Panc1 (cell line): Measurements from ENCODE around the gene DNAJC10. TPM values are rescaled to one million over a fixed set of nuclear protein-coding genes. Genes with fewer than 3 reads are reported as not detected.

Experiments used
- ATAC-seq: fragments of 200-7000 bp; cut with Tn5 transposase; 2 replicates; pipeline ENCODE4 v1.9.1; 2020; ENCODE audit warnings: mild to moderate bottlenecking, moderate library complexity
- BruUV-seq: library from RNA; stranded (reverse); fragments of 400-500 nt; replicated peaks from 2 replicates; lab custom pipeline; 2021; lab: Mats Ljungman, UMichigan
- CTCF ChIA-PET: fragments of 300-600 bp; sonication (Branson Sonifier 250); formaldehyde crosslinking; loops from one replicate; lab custom pipeline; 2022; ENCODE audit warnings: antibody characterized with exemption; lab: Charles Lee
- POLR2A ChIA-PET: fragments of 300-600 bp; sonication (Branson Sonifier 250); formaldehyde crosslinking; loops from one replicate; lab custom pipeline; 2022; ENCODE audit warnings: antibody characterized with exemption; lab: Charles Lee
- DNase-seq: peaks from one replicate; pipeline ENCODE4 v3.0.0-alpha.2; 2010; ENCODE audit warnings: low read depth, low spot score
- H3K27ac ChIP-seq: 2 replicates; pipeline ENCODE4 v1.5.1; 2011; ENCODE audit warnings: mild to moderate bottlenecking, low read length, inconsistent platforms
- H3K27me3 ChIP-seq: fragments of 200-500 bp; sonication (Bioruptor generic); 2 replicates; pipeline ENCODE4 v1.6.0; 2014; ENCODE audit warnings: low read length, inconsistent platforms; ENCODE audit not compliant: control insufficient read depth, insufficient read depth
- H3K36me3 ChIP-seq: fragments of 200-500 bp; sonication (Bioruptor generic); 2 replicates; pipeline ENCODE4 v1.5.1; 2014; ENCODE audit warnings: inconsistent platforms, mild to moderate bottlenecking, low read length, moderate library complexity; ENCODE audit not compliant: control insufficient read depth, insufficient read depth
- H3K4me1 ChIP-seq: 2 replicates; pipeline ENCODE4 v1.5.1; 2011; ENCODE audit warnings: inconsistent platforms, mild to moderate bottlenecking, low read length, moderate library complexity; ENCODE audit not compliant: control insufficient read depth, insufficient read depth
- H3K4me3 ChIP-seq, 2 experiments: 2 replicates each; pipeline ENCODE4 v1.5.1; 2011 to 2012; ENCODE audit warnings: low read depth in 2 of 2, low read length in 2 of 2, mild to moderate bottlenecking in 2 of 2, inconsistent platforms in 1 of 2, moderate library complexity in 1 of 2
- H3K9me3 ChIP-seq: fragments of 200-500 bp; sonication (Bioruptor generic); 2 replicates; pipeline ENCODE4 v1.5.1; 2014; ENCODE audit warnings: low read depth, mild to moderate bottlenecking, inconsistent platforms, low read length, moderate library complexity; ENCODE audit not compliant: control insufficient read depth, insufficient read depth
- CTCF ChIP-seq: fragments of 450-650 bp; IDR thresholded peaks from 2 replicates; pipeline ENCODE4 v1.5.1; 2017; ENCODE audit warnings: mild to moderate bottlenecking
- POLR2AphosphoS5 ChIP-seq: IDR thresholded peaks from 2 replicates; pipeline ENCODE4 v1.6.1; 2012; ENCODE audit warnings: mild to moderate bottlenecking, low read depth, low read length, moderate library complexity
- SIN3A ChIP-seq: IDR thresholded peaks from 2 replicates; pipeline ENCODE4 v1.6.1; 2012; ENCODE audit warnings: low read depth, mild to moderate bottlenecking, low read length, moderate library complexity, borderline replicate concordance; ENCODE audit not compliant: insufficient read depth
- TCF7L2 ChIP-seq: IDR thresholded peaks from 2 replicates; pipeline ENCODE4 v1.6.1; 2011; ENCODE audit warnings: mild to moderate bottlenecking, low read depth, low read length, inconsistent platforms
- in situ Hi-C: cut with HindIII; loops from 2 replicates; pipeline ENCODE4 v1.10.0; 2016; ENCODE audit warnings: low sequenced_read_pairs, low pct_unique_long_range_greater_than_20kb
- intact Hi-C: fragments of 100-400 bp; cut with micrococcal nuclease; formaldehyde crosslinking; loops from one replicate; pipeline ENCODE4 v1.10.0; 2022; ENCODE audit not compliant: unreplicated experiment
- total RNA-seq: library from RNA; stranded (reverse); gene quantifications from one replicate; pipeline ENCODE4 v1.2.1, GENCODE V29; 2021; ENCODE audit not compliant: unreplicated experiment
- TF ChIP-seq, protein P1 (sequence below), 2 experiments: IDR thresholded peaks; 2 replicates each; pipeline ENCODE4 v1.6.1; 2011 to 2012; ENCODE audit warnings: low read depth in 2 of 2, control low read depth in 1 of 2, low read length in 1 of 2, mild to moderate bottlenecking in 1 of 2, moderate library complexity in 1 of 2; ENCODE audit not compliant: insufficient read depth in 1 of 2

The DNAJC10 gene
- total RNA-seq, 1 experiment from 2014 or later = 122 TPM

DNA sequence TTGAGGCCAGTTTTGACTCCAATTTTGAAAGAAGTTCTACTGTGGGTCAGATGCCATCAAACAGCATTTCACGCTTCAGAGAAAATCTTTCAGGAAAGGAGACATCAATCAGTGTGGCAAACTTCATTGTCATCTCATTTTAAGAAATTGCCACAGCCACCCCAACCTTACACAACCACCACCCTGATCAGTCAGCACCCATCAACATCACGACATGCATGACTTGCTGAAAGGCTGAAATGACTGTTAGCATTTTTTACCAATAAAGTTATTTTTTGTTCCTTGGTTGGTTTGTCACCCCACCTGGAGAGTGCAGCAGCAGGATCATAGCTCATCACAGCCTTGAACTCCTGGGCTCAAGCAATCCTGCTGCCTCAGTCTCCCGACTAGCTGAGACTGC lies 10.4 kb downstream of the DNAJC10 start:
- no peak for DNase-seq
- H3K4me1 ChIP-seq = no peaks in the 10 kb centered on the region
- intact Hi-C loops (no loop called here), in situ Hi-C loops (no loop called here)
- BruUV-seq = no TSS peak
- ChIA-PET POLR2A (no interaction called here), CTCF (no interaction called here)
- H3K9me3 ChIP-seq = no peaks in the 10 kb centered on the region
- H3K36me3 ChIP-seq = peaks cover 8% of the 10 kb centered on the region; the same call in 1 of the 2 replicates
- H3K27me3 ChIP-seq = no peaks in the 10 kb centered on the region
- H3K27ac ChIP-seq = no peak overlapping the region
- H3K4me3 ChIP-seq = no peak overlapping the region
- TF ChIP-seq TCF7L2 = no peak
- TF ChIP-seq, protein P1, sequence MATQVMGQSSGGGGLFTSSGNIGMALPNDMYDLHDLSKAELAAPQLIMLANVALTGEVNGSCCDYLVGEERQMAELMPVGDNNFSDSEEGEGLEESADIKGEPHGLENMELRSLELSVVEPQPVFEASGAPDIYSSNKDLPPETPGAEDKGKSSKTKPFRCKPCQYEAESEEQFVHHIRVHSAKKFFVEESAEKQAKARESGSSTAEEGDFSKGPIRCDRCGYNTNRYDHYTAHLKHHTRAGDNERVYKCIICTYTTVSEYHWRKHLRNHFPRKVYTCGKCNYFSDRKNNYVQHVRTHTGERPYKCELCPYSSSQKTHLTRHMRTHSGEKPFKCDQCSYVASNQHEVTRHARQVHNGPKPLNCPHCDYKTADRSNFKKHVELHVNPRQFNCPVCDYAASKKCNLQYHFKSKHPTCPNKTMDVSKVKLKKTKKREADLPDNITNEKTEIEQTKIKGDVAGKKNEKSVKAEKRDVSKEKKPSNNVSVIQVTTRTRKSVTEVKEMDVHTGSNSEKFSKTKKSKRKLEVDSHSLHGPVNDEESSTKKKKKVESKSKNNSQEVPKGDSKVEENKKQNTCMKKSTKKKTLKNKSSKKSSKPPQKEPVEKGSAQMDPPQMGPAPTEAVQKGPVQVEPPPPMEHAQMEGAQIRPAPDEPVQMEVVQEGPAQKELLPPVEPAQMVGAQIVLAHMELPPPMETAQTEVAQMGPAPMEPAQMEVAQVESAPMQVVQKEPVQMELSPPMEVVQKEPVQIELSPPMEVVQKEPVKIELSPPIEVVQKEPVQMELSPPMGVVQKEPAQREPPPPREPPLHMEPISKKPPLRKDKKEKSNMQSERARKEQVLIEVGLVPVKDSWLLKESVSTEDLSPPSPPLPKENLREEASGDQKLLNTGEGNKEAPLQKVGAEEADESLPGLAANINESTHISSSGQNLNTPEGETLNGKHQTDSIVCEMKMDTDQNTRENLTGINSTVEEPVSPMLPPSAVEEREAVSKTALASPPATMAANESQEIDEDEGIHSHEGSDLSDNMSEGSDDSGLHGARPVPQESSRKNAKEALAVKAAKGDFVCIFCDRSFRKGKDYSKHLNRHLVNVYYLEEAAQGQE (IDR thresholded peaks at IDR 0.05; ENCODE audit: insufficient read depth in 1 of 2, low read depth in 2 of 2, low read length in 1 of 2) = no peak
- no peak for TF ChIP-seq SIN3A
- TF ChIP-seq CTCF = no peak
- TF ChIP-seq POLR2AphosphoS5 = no peak
- no peak for ATAC-seq

- DNase-seq (no peak), ATAC-seq (no peak)
- no TSS peak for BruUV-seq
- peaks cover 6% of the 10 kb centered on the region for H3K36me3 ChIP-seq
- in situ Hi-C loops (no loop called here), intact Hi-C loops (no loop called here)
- ChIA-PET POLR2A (no interaction called here), CTCF (interaction anchor here (0.6 kb wide), 2 partner anchors 190 to 252 kb away, joined by 3 to 5 read pairs; no protein-coding TSS in a partner anchor)
- H3K4me1 ChIP-seq = no peaks in the 10 kb centered on the region
- no peak overlapping the region for H3K4me3 ChIP-seq
- no peaks in the 10 kb centered on the region for H3K27me3 ChIP-seq
- H3K9me3 ChIP-seq = no peaks in the 10 kb centered on the region
- TF ChIP-seq SIN3A (no peak), POLR2AphosphoS5 (no peak), CTCF (no peak), TCF7L2 (no peak)
- TF ChIP-seq, protein P1 (IDR thresholded peaks at IDR 0.05; ENCODE audit: insufficient read depth in 1 of 2, low read depth in 2 of 2, low read length in 1 of 2) = no peak
- no peak overlapping the region for H3K27ac ChIP-seq
Measured at GRCh38 chr2:182728014-182728413, 12.0 kb downstream of the DNAJC10 start.
